MM.1S (cell line): ENCODE measurements around the gene ROCK1.

Source experiments
- DNase-seq: peaks from one replicate; pipeline ENCODE4 v3.0.0-alpha.2; 2015
- H2AFZ ChIP-seq: fragments of 300-600 bp; sonication (generic); 2 replicates; pipeline ENCODE4 v1.6.0; 2016; ENCODE audit warnings: antibody characterized with exemption, low read length
- H3F3A ChIP-seq: fragments of 300-600 bp; sonication (generic); 2 replicates; pipeline ENCODE4 v1.6.1; 2016; ENCODE audit warnings: mild to moderate bottlenecking, antibody characterized with exemption, low read length, moderate library complexity, mixed read lengths; ENCODE audit not compliant: insufficient read depth
- H3K27ac ChIP-seq: fragments of 300-600 bp; sonication (generic); 2 replicates; pipeline ENCODE4 v1.5.1; 2016; ENCODE audit warnings: mild to moderate bottlenecking, low read length
- H3K27me3 ChIP-seq: fragments of 300-600 bp; sonication (generic); replicated peaks from 2 replicates; pipeline ENCODE4 v1.6.0; 2016; ENCODE audit warnings: low read length; ENCODE audit not compliant: insufficient read depth
- H3K36me3 ChIP-seq: fragments of 300-600 bp; sonication (generic); replicated peaks from 2 replicates; pipeline ENCODE4 v1.6.1; 2016; ENCODE audit warnings: mild to moderate bottlenecking, low read length, mixed read lengths; ENCODE audit not compliant: insufficient read depth
- H3K4me1 ChIP-seq: fragments of 300-600 bp; sonication (generic); 2 replicates; pipeline ENCODE4 v1.6.1; 2016; ENCODE audit warnings: low read length, mixed read lengths
- H3K4me2 ChIP-seq: fragments of 300-600 bp; sonication (generic); 2 replicates; pipeline ENCODE4 v1.6.0; 2016; ENCODE audit warnings: low read depth, low read length
- H3K4me3 ChIP-seq: fragments of 300-600 bp; sonication (generic); 2 replicates; pipeline ENCODE4 v1.5.1; 2016; ENCODE audit warnings: low read length, mixed read lengths
- H3K79me2 ChIP-seq: fragments of 300-600 bp; sonication (generic); 2 replicates; pipeline ENCODE4 v1.6.1; 2016; ENCODE audit warnings: mixed run types, low read length, mixed read lengths
- H3K9ac ChIP-seq: fragments of 300-600 bp; sonication (generic); 2 replicates; pipeline ENCODE4 v1.6.1; 2016; ENCODE audit warnings: low read length, mixed read lengths
- H3K9me2 ChIP-seq: fragments of 300-600 bp; sonication (generic); replicated peaks from 2 replicates; pipeline ENCODE4 v1.6.1; 2016; ENCODE audit warnings: mild to moderate bottlenecking, low read length, mixed read lengths; ENCODE audit not compliant: insufficient read depth
- H3K9me3 ChIP-seq: fragments of 300-600 bp; sonication (generic); replicated peaks from 2 replicates; pipeline ENCODE4 v1.6.1; 2016; ENCODE audit warnings: mild to moderate bottlenecking, low read length, mixed read lengths; ENCODE audit not compliant: insufficient read depth
- H4K20me1 ChIP-seq: fragments of 300-600 bp; sonication (generic); 2 replicates; pipeline ENCODE4 v1.6.1; 2016; ENCODE audit warnings: mild to moderate bottlenecking, low read length, moderate library complexity, mixed read lengths; ENCODE audit not compliant: insufficient read depth
- EZH2 ChIP-seq: fragments of 300-600 bp; sonication (generic); optimal IDR thresholded peaks from 2 replicates; pipeline ENCODE3; 2017; ENCODE audit warnings: low read depth, mild to moderate bottlenecking, antibody characterized with exemption, low read length, mixed read lengths
- EZH2phosphoT487 ChIP-seq: fragments of 300-600 bp; sonication (generic); IDR thresholded peaks from 2 replicates; pipeline ENCODE4 v1.6.1; 2018; ENCODE audit warnings: antibody characterized with exemption, low read length
- TF ChIP-seq, protein P1 (sequence below): fragments of 300-600 bp; sonication (generic); IDR thresholded peaks from 2 replicates; pipeline ENCODE4 v1.5.1; 2016; ENCODE audit warnings: antibody characterized with exemption, low read length, mixed read lengths

ROCK1 gene

GRCh38 chr18:21093133-21093532 is 18.5 kb downstream of the ROCK1 start:
- TF ChIP-seq, protein P1, sequence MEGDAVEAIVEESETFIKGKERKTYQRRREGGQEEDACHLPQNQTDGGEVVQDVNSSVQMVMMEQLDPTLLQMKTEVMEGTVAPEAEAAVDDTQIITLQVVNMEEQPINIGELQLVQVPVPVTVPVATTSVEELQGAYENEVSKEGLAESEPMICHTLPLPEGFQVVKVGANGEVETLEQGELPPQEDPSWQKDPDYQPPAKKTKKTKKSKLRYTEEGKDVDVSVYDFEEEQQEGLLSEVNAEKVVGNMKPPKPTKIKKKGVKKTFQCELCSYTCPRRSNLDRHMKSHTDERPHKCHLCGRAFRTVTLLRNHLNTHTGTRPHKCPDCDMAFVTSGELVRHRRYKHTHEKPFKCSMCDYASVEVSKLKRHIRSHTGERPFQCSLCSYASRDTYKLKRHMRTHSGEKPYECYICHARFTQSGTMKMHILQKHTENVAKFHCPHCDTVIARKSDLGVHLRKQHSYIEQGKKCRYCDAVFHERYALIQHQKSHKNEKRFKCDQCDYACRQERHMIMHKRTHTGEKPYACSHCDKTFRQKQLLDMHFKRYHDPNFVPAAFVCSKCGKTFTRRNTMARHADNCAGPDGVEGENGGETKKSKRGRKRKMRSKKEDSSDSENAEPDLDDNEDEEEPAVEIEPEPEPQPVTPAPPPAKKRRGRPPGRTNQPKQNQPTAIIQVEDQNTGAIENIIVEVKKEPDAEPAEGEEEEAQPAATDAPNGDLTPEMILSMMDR: no peak

DNA sequence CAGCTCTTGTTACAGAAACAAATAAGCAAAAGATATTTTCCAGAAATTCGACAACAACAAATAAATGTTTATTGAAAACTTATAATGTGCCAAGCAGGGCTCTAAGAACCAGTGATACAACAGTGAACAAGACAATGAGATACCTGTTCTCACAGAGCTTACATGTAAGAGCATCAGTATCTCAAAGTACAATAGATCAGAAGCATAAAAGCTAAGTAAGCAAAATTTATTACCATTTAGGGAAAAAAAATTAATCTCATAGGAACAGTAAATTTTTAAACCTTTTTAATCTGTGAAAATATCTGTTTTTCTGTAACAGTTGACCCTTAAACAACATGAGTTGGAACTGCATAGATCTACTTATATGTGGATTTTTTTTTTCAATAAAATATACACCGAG is 20.9 kb downstream of the ROCK1 start:
- Histone ChIP-seq H3K9me2 (no peaks in the 10 kb centered on the region), H3K4me3 (no peak overlapping the region), H3K4me1 (no peaks in the 10 kb centered on the region), H3K9ac (no peak overlapping the region), H2AFZ (no peak overlapping the region), H3K9me3 (no peaks in the 10 kb centered on the region), H3F3A (no peaks in the 10 kb centered on the region), H3K4me2 (no peak overlapping the region), H3K27me3 (no peaks in the 10 kb centered on the region), H3K79me2 (peaks cover 99% of the 10 kb centered on the region), H3K27ac (no peak overlapping the region), H4K20me1 (peaks cover 4% of the 10 kb centered on the region; the same call in 1 of the 2 replicates), H3K36me3 (no peaks in the 10 kb centered on the region)
- no peak for DNase-seq
- TF ChIP-seq EZH2phosphoT487: no peak
- TF ChIP-seq, protein P1: no peak
- TF ChIP-seq EZH2: no peak

More at GRCh38 chr18:21093133-21093532, 18.5 kb downstream of the ROCK1 start:
- Histone ChIP-seq H3K4me2 (no peak overlapping the region), H3K4me1 (0 out of 2 replicates have a peak, but pooled peaks cover 3% of the 10 kb centered on the region), H3K9me3 (no peaks in the 10 kb centered on the region), H3K36me3 (no peaks in the 10 kb centered on the region), H3K27me3 (no peaks in the 10 kb centered on the region), H3F3A (0 out of 2 replicates have a peak, but pooled peaks cover 2% of the 10 kb centered on the region), H2AFZ (no peak overlapping the region), H3K9ac (no peak overlapping the region), H3K27ac (no peak overlapping the region), H3K4me3 (no peak overlapping the region), H4K20me1 (peaks cover 18% of the 10 kb centered on the region; the same call in 1 of the 2 replicates), H3K79me2 (peaks cover 99% of the 10 kb centered on the region), H3K9me2 (no peaks in the 10 kb centered on the region)
- DNase-seq: no peak

DNA sequence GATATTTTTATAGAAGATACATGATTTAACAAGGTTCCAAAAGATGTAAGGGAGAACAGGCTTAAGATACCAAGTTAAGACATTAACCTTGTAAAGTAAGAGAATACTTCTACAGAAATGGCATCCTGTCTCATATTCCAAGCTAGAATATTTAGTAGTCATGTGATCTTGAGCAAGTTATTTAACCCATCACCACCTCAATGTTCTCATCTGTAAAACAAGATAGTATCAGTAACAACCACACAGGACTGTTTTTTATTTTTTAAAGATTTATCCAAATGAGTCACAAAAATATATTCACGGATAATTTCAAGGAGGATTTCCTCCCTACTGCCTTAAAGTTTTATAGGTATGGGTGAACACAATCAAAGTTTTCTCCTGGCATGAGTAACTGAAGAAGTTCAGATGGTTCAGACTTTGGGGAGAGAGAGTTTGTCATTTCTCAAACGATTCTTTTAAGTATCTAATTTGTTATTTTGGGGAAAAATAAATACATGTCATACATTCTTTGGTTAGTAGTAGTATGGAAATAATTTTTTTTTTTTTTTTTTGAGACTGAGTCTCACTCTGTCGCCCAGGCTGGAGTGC is 25.9 kb downstream of the ROCK1 start:
- Histone ChIP-seq H3K4me2 (no peak overlapping the region), H3K36me3 (no peaks in the 10 kb centered on the region), H3K9me3 (no peaks in the 10 kb centered on the region), H2AFZ (no peak overlapping the region), H3K4me1 (no peaks in the 10 kb centered on the region), H3K27me3 (no peaks in the 10 kb centered on the region), H3K9me2 (no peaks in the 10 kb centered on the region), H3K27ac (no peak overlapping the region), H3K79me2 (peaks cover 99% of the 10 kb centered on the region), H3K4me3 (no peak overlapping the region), H3K9ac (no peak overlapping the region), H4K20me1 (peaks cover 16% of the 10 kb centered on the region; the same call in 1 of the 2 replicates), H3F3A (no peaks in the 10 kb centered on the region)
- no peak for DNase-seq
- TF ChIP-seq EZH2: no peak
- TF ChIP-seq EZH2phosphoT487: no peak
- TF ChIP-seq, protein P1: no peak
